NCI-H2081 (cell line): ENCODE data around the gene RIMBP2.

ENCODE experiments used
- DNase-seq, 2 experiments: peaks; one replicate each; lab custom pipeline; 2025; lab: John Stamatoyannopoulos, UW

RIMBP2 gene

GRCh38 chr12:130371296-130371695 is 344.8 kb downstream of the RIMBP2 start:
- DNase-seq: no peak

- DNase-seq: no peak
Measured at GRCh38 chr12:130369816-130370215, 346.3 kb downstream of the RIMBP2 start.

GRCh38 chr12:130367523-130367922 is 348.6 kb downstream of the RIMBP2 start:
- DNase-seq: no peak

- DNase-seq: no peak
Measured at GRCh38 chr12:130367003-130367402, 349.1 kb downstream of the RIMBP2 start.

- no peak for DNase-seq
Measured at GRCh38 chr12:130366159-130366558, 349.9 kb downstream of the RIMBP2 start.

GRCh38 chr12:130364578-130364977 is 351.5 kb downstream of the RIMBP2 start:
- no peak for DNase-seq

- no peak for DNase-seq
Measured at GRCh38 chr12:130362060-130362459, 354.0 kb downstream of the RIMBP2 start.

GRCh38 chr12:130357729-130358330 is 358.3 kb downstream of the RIMBP2 start:
- no peak for DNase-seq

GRCh38 chr12:130357241-130357640 is 358.9 kb downstream of the RIMBP2 start:
- DNase-seq: peak in 1 of 2 experiments; percentile 17

- no peak for DNase-seq
Measured at GRCh38 chr12:130356222-130356621, 359.9 kb downstream of the RIMBP2 start.

GRCh38 chr12:130354407-130354806 is 361.7 kb downstream of the RIMBP2 start:
- DNase-seq: no peak

- no peak for DNase-seq
Measured at GRCh38 chr12:130353081-130353480, 363.0 kb downstream of the RIMBP2 start.

- no peak for DNase-seq
Measured at GRCh38 chr12:130351326-130351725, 364.8 kb downstream of the RIMBP2 start.

- no peak for DNase-seq
Measured at GRCh38 chr12:130350715-130351114, 365.4 kb downstream of the RIMBP2 start.

- DNase-seq: no peak
Measured at GRCh38 chr12:130347588-130347987, 368.5 kb downstream of the RIMBP2 start.
